SK-N-SH (cell line): ENCODE results near the gene GCFC2. TPM values are rescaled to one million over a fixed set of nuclear protein-coding genes. Genes with fewer than 3 reads are reported as not detected.

Experiments used
- CTCF ChIA-PET: fragments of 300-600, 350-600 bp; formaldehyde crosslinking; extraction: SDS; loops from one replicate; lab custom pipeline; 2021; lab: Yijun Ruan, JAX
- POLR2A ChIA-PET: fragments of 350-600 bp; sonication (Branson Sonifier 250); formaldehyde crosslinking; extraction: SDS; loops from one replicate; lab custom pipeline; 2020; ENCODE audit warnings: antibody characterized with exemption, inconsistent platforms; lab: Yijun Ruan, JAX
- DNase-seq: peaks from one replicate; pipeline ENCODE4 v3.0.0; 2012
- H2AFZ ChIP-seq: fragments of 200-600 bp; sonication (generic); 2 replicates; pipeline ENCODE4 v1.8.1; 2016; ENCODE audit warnings: antibody characterized with exemption, mild to moderate bottlenecking, low read depth
- H3F3A ChIP-seq: fragments of 200-600 bp; sonication (generic); replicated peaks from 2 replicates; pipeline ENCODE3; 2016; ENCODE audit warnings: antibody characterized with exemption, mild to moderate bottlenecking; ENCODE audit not compliant: insufficient read depth
- H3K27ac ChIP-seq, 2 experiments: fragments of 200-500 bp in 1 of 2; fragments of 200-600 bp in 1 of 2; sonication (Bioruptor generic) in 1 of 2; sonication (generic), shearing (Covaris generic) in 1 of 2; 2 replicates each; pipeline versions ENCODE4 v1.5.1 to v1.6.1; 2014 to 2016; ENCODE audit warnings: low read depth in 2 of 2, inconsistent platforms in 1 of 2, low read length in 1 of 2, mild to moderate bottlenecking in 1 of 2, mixed read lengths in 1 of 2
- H3K27me3 ChIP-seq: fragments of 200-600 bp; sonication (generic), shearing (Covaris generic); 2 replicates; pipeline ENCODE4 v1.6.1; 2016; ENCODE audit warnings: mixed run types; ENCODE audit not compliant: insufficient read depth
- H3K36me3 ChIP-seq, 2 experiments: fragments of 200-500 bp in 1 of 2; fragments of 200-600 bp in 1 of 2; sonication (Bioruptor generic) in 1 of 2; sonication (generic) in 1 of 2; replicated peaks in 1 of 2; 2 replicates each; pipeline versions ENCODE3 to v1.5.1; 2014 to 2016; ENCODE audit warnings: low read length in 1 of 2, mild to moderate bottlenecking in 1 of 2; ENCODE audit not compliant: insufficient read depth in 2 of 2, control insufficient read depth in 1 of 2
- H3K4me1 ChIP-seq, 2 experiments: fragments of 200-500 bp in 1 of 2; fragments of 200-600 bp in 1 of 2; sonication (Bioruptor generic) in 1 of 2; sonication (generic), shearing (Covaris generic) in 1 of 2; 2 replicates each; pipeline versions ENCODE4 v1.5.1 to v1.6.1; 2014 to 2016; ENCODE audit warnings: low read depth in 1 of 2, low read length in 1 of 2, mixed run types in 1 of 2; ENCODE audit not compliant: insufficient read depth in 2 of 2, control insufficient read depth in 1 of 2
- H3K4me2 ChIP-seq: fragments of 200-600 bp; sonication (generic), shearing (Covaris generic); 2 replicates; pipeline ENCODE4 v1.6.1; 2017; ENCODE audit warnings: mixed run types
- H3K4me3 ChIP-seq, 2 experiments: fragments of 200-500 bp in 1 of 2; fragments of 200-600 bp in 1 of 2; sonication (Bioruptor generic) in 1 of 2; sonication (generic), shearing (Covaris generic) in 1 of 2; 2 replicates each; pipeline versions ENCODE4 v1.5.1 to v1.8.1; 2014 to 2016; ENCODE audit warnings: low read depth in 2 of 2, inconsistent platforms in 1 of 2, low read length in 1 of 2, mild to moderate bottlenecking in 1 of 2, mixed read lengths in 1 of 2, moderate library complexity in 1 of 2
- H3K79me2 ChIP-seq: fragments of 200-600 bp; sonication (generic); 2 replicates; pipeline ENCODE4 v1.8.1; 2017; ENCODE audit warnings: mild to moderate bottlenecking; ENCODE audit not compliant: insufficient read depth
- H3K9ac ChIP-seq: fragments of 200-600 bp; sonication (generic); 2 replicates; pipeline ENCODE4 v1.6.1; 2017; ENCODE audit warnings: mixed run types
- H3K9me2 ChIP-seq: fragments of 200-600 bp; sonication (generic); 2 replicates; pipeline ENCODE4 v1.6.1; 2017; ENCODE audit warnings: mixed run types
- H3K9me3 ChIP-seq: fragments of 200-600 bp; sonication (generic); 2 replicates; pipeline ENCODE4 v1.6.1; 2017; ENCODE audit warnings: mixed run types, mild to moderate bottlenecking, moderate library complexity
- H4K20me1 ChIP-seq: fragments of 200-600 bp; sonication (generic); 2 replicates; pipeline ENCODE4 v1.6.1; 2017; ENCODE audit warnings: mild to moderate bottlenecking, mixed run types; ENCODE audit not compliant: insufficient read depth
- CHD2 ChIP-seq: fragments of 150-350 bp; IDR thresholded peaks from 2 replicates; pipeline ENCODE4 v1.6.1; 2018; ENCODE audit warnings: low read length; ENCODE audit not compliant: partially characterized antibody
- ELF1 ChIP-seq: IDR thresholded peaks from 2 replicates; pipeline ENCODE4 v1.4.0; 2012
- FOSL2 ChIP-seq: IDR thresholded peaks from 2 replicates; pipeline ENCODE4 v1.4.0; 2012; ENCODE audit warnings: low read depth, mild to moderate bottlenecking, moderate library complexity, borderline replicate concordance
- GABPA ChIP-seq: IDR thresholded peaks from 2 replicates; pipeline ENCODE4 v1.4.0; 2012; ENCODE audit warnings: low read depth, mild to moderate bottlenecking
- IRF3 ChIP-seq: fragments of 150-350 bp; IDR thresholded peaks from 2 replicates; pipeline ENCODE4 v1.6.1; 2016; ENCODE audit warnings: mild to moderate bottlenecking, low read depth, low read length
- MEF2A ChIP-seq: IDR thresholded peaks from 2 replicates; pipeline ENCODE4 v1.4.0; 2012; ENCODE audit warnings: low read depth, borderline replicate concordance
- MXI1 ChIP-seq: IDR thresholded peaks from 2 replicates; pipeline ENCODE4 v1.6.1; 2012; ENCODE audit warnings: mild to moderate bottlenecking, low read depth, low read length, improper control_type of control experiment
- NFIC ChIP-seq: IDR thresholded peaks from 2 replicates; pipeline ENCODE4 v1.4.0; 2012; ENCODE audit warnings: borderline replicate concordance
- NRF1 ChIP-seq: IDR thresholded peaks from 2 replicates; pipeline ENCODE4 v1.6.1; 2012; ENCODE audit warnings: low read depth, mild to moderate bottlenecking, low read length
- POLR2AphosphoS5 ChIP-seq: IDR thresholded peaks from 2 replicates; pipeline ENCODE4 v1.6.1; 2012; ENCODE audit warnings: low read depth, low read length
- RAD21 ChIP-seq: IDR thresholded peaks from 2 replicates; pipeline ENCODE4 v1.6.1; 2012; ENCODE audit warnings: mild to moderate bottlenecking, low read length
- REST ChIP-seq: IDR thresholded peaks from 2 replicates; pipeline ENCODE4 v1.6.1; 2012; ENCODE audit warnings: mild to moderate bottlenecking, low read depth, low read length, moderate library complexity
- RFX5 ChIP-seq: IDR thresholded peaks from 2 replicates; pipeline ENCODE4 v1.6.1; 2012; ENCODE audit warnings: mild to moderate bottlenecking, improper control_type of control experiment, low read length
- SIN3A ChIP-seq: IDR thresholded peaks from 2 replicates; pipeline ENCODE4 v1.6.1; 2012; ENCODE audit warnings: low read depth, mild to moderate bottlenecking, low read length, moderate library complexity, borderline replicate concordance
- SMC3 ChIP-seq: IDR thresholded peaks from 2 replicates; pipeline ENCODE4 v1.6.1; 2012; ENCODE audit warnings: low read depth, low read length, improper control_type of control experiment
- TAF1 ChIP-seq: IDR thresholded peaks from 2 replicates; pipeline ENCODE4 v1.6.1; 2012; ENCODE audit warnings: low read depth, mild to moderate bottlenecking, low read length, moderate library complexity, borderline replicate concordance
- TEAD4 ChIP-seq: IDR thresholded peaks from 2 replicates; pipeline ENCODE4 v1.4.0; 2012; ENCODE audit warnings: mild to moderate bottlenecking, borderline replicate concordance; ENCODE audit not compliant: insufficient read depth
- USF1 ChIP-seq: IDR thresholded peaks from 2 replicates; pipeline ENCODE4 v1.4.0; 2012; ENCODE audit warnings: low read depth, borderline replicate concordance
- WGBS: methylation state at CpG from one replicate; pipeline ENCODE4 v1.1.6; 2017; ENCODE audit warnings: low lambda C conversion rate; 5-methylcytosine and 5-hydroxymethylcytosine counted together
- polyA plus RNA-seq, 3 experiments: library from polyadenylated mRNA; depleted of rRNA; stranded (reverse); fragments of >200 nt; gene quantifications; 2 replicates each; pipeline ENCODE4 v1.2.3, GENCODE V29; 2012

Gene GCFC2
- polyA plus RNA-seq, 1 of the 3 experiments (the other 2 are of a cell fraction), result 7.7 TPM

GRCh38 chr2:75703589-75704287, 7.0 kb downstream of the GCFC2 start:
- DNase-seq, result no peak
- no peaks in the 10 kb centered on the region for H4K20me1 ChIP-seq
- POLR2A ChIA-PET, result no interaction called here
- no peak overlapping the region for H3K4me3 ChIP-seq
- peaks cover 0 to 11% of the 10 kb centered on the region in 2 experiments; a peak in 1 of 4 replicates for H3K4me1 ChIP-seq
- peaks cover 3% of the 10 kb centered on the region for H3K79me2 ChIP-seq
- WGBS, result 91% methylated on average over 4 of the region's 4 CpGs
- H3K4me2 ChIP-seq, result no peak overlapping the region
- H3K9me3 ChIP-seq, result no peaks in the 10 kb centered on the region
- no peak overlapping the region for H3K27ac ChIP-seq
- no peaks in the 10 kb centered on the region for H3K27me3 ChIP-seq
- H3K9ac ChIP-seq, result no peak overlapping the region
- H3K9me2 ChIP-seq, result no peaks in the 10 kb centered on the region
- no peak for TF ChIP-seq TAF1
- TF ChIP-seq CHD2, result no peak
- TF ChIP-seq FOSL2, result no peak
- no peak for TF ChIP-seq RFX5
- TF ChIP-seq NFIC, result no peak
- no peak for TF ChIP-seq SMC3
- TF ChIP-seq NRF1, result no peak
- TF ChIP-seq MXI1, result no peak
- TF ChIP-seq, all 33 proteins: peak for 0
- H3F3A ChIP-seq, result peaks cover 9% of the 10 kb centered on the region
- H3K36me3 ChIP-seq, result peaks cover 45 to 46% of the 10 kb centered on the region in 2 experiments
- CTCF ChIA-PET, result interaction anchor here (1.1 kb wide), 1 partner anchor 27 kb away, joined by 5 read pairs; no protein-coding TSS in a partner anchor
- no peak overlapping the region for H2AFZ ChIP-seq

- peaks cover 51 to 58% of the 10 kb centered on the region in 2 experiments for H3K36me3 ChIP-seq
- DNase-seq, result no peak
These were observed 8.1 kb downstream of the GCFC2 start for GRCh38 chr2:75702593-75702992.

More at GRCh38 chr2:75702593-75702992, 8.1 kb downstream of the GCFC2 start:
- Histone ChIP-seq H3K9me2 (no peaks in the 10 kb centered on the region), H4K20me1 (no peaks in the 10 kb centered on the region), H3K9ac (no peak overlapping the region), H3F3A (peaks cover 9% of the 10 kb centered on the region), H3K27ac (no peak overlapping the region), H2AFZ (no peak overlapping the region), H3K4me3 (no peak overlapping the region)
- 95% methylated on average over 4 of the region's 4 CpGs for WGBS
- ChIA-PET CTCF (interaction anchor here (0.7 kb wide), 1 partner anchor 1250 kb away, joined by 4 read pairs; no protein-coding TSS in a partner anchor), POLR2A (no interaction called here)
- no peak for TF ChIP-seq TEAD4
- no peak for TF ChIP-seq SIN3A
- no peak for TF ChIP-seq IRF3
- no peak for TF ChIP-seq MXI1
- TF ChIP-seq FOSL2, result no peak
- no peak for TF ChIP-seq USF1
- TF ChIP-seq NRF1, result no peak
- TF ChIP-seq REST, result no peak
- no peak for TF ChIP-seq SMC3
- no peak for TF ChIP-seq GABPA
- TF ChIP-seq POLR2AphosphoS5, result no peak
- TF ChIP-seq RAD21, result no peak
- no peak for TF ChIP-seq ELF1
- no peak for TF ChIP-seq MEF2A
- TF ChIP-seq, all 33 proteins: peak for 0
- Histone ChIP-seq H3K27me3 (no peaks in the 10 kb centered on the region), H3K9me3 (no peaks in the 10 kb centered on the region), H3K4me2 (no peak overlapping the region), H3K4me1 (peaks cover 0 to 11% of the 10 kb centered on the region in 2 experiments; a peak in 1 of 4 replicates), H3K79me2 (no peaks in the 10 kb centered on the region)
